HG03095 (cell line): ENCODE results near the gene FLCN.
"Not testable (repeated sequence)": the region's sequence is repeated elsewhere in the genome, so short reads cannot be mapped to it uniquely, and the experiment has no call there.

Source experiments
- ATAC-seq: cut with Tn5 transposase; IDR thresholded peaks from one replicate; pipeline ENCODE4 v1.9.1; 2021; ENCODE audit warnings: moderate library complexity; ENCODE audit not compliant: unreplicated experiment

FLCN gene

GRCh38 chr17:17214646-17215436, 22.1 kb downstream of the FLCN start:
- no peak for ATAC-seq

GRCh38 chr17:17213775-17214174, 23.2 kb downstream of the FLCN start:
- ATAC-seq: no peak

- no peak for ATAC-seq
These were observed 29.0 kb downstream of the FLCN start for GRCh38 chr17:17207998-17208397.

- no peak for ATAC-seq
These were observed 30.0 kb downstream of the FLCN start for GRCh38 chr17:17206913-17207335.

GRCh38 chr17:17206124-17206912, 30.6 kb downstream of the FLCN start, which contains the start of gene PLD6:
Gene PLD6, minus strand, starts transcription at chr17:17206333. Its CDS starts 47 bp downstream, at chr17:17206286.
- ATAC-seq: no peak

- no peak for ATAC-seq
These were observed 31.4 kb downstream of the FLCN start for GRCh38 chr17:17205368-17206123.

GRCh38 chr17:17204635-17205231, 32.2 kb downstream of the FLCN start:
- ATAC-seq: no peak

- ATAC-seq: no peak
These were observed 32.9 kb downstream of the FLCN start for GRCh38 chr17:17204041-17204591.

GRCh38 chr17:17203173-17203730, 33.7 kb downstream of the FLCN start:
- no peak for ATAC-seq

- ATAC-seq: no peak
These were observed 35.1 kb downstream of the FLCN start for GRCh38 chr17:17201907-17202306.

- ATAC-seq: no peak
These were observed 35.7 kb downstream of the FLCN start for GRCh38 chr17:17201271-17201670.

- ATAC-seq: no peak
These were observed 36.1 kb downstream of the FLCN start for GRCh38 chr17:17200831-17201230.

GRCh38 chr17:17200311-17200710, 36.7 kb downstream of the FLCN start:
- ATAC-seq: no peak

GRCh38 chr17:17198281-17198680, 38.7 kb downstream of the FLCN start:
- ATAC-seq: no peak

- ATAC-seq: no peak
These were observed 40.2 kb downstream of the FLCN start for GRCh38 chr17:17196776-17197175.

GRCh38 chr17:17195466-17195865, 41.5 kb downstream of the FLCN start:
- not testable (repeated sequence) for ATAC-seq

GRCh38 chr17:17191961-17192381, 45.0 kb downstream of the FLCN start:
- no peak for ATAC-seq

- ATAC-seq: no peak
These were observed 45.6 kb downstream of the FLCN start for GRCh38 chr17:17191346-17191792.

- no peak for ATAC-seq
These were observed 46.8 kb downstream of the FLCN start for GRCh38 chr17:17190188-17190587.

GRCh38 chr17:17189559-17189958, 47.4 kb downstream of the FLCN start:
- ATAC-seq: no peak
